HepG2 (cell line): ENCODE results near the gene CLDN3. TPM values are rescaled to one million over a fixed set of nuclear protein-coding genes. Genes with fewer than 3 reads are reported as not detected.

Experiments
- ATAC-seq: fragments of 200-7000 bp; cut with Tn5 transposase; 3 replicates; pipeline ENCODE4 v1.9.1; 2020; ENCODE audit warnings: mild to moderate bottlenecking, moderate library complexity
- BruUV-seq: library from RNA; stranded (reverse); fragments of 400-500 nt; replicated peaks from 2 replicates; lab custom pipeline; 2021; lab: Mats Ljungman, UMichigan
- CTCF ChIA-PET: fragments of 300-600 bp; formaldehyde crosslinking; extraction: SDS; loops from one replicate; lab custom pipeline; 2021; ENCODE audit warnings: low total read pairs, inconsistent platforms, low intra/inter-chr PET ratio; lab: Yijun Ruan, JAX
- POLR2A ChIA-PET: fragments of 350-600 bp; sonication (Branson Sonifier 250); formaldehyde crosslinking; loops from one replicate; lab custom pipeline; 2020; ENCODE audit warnings: antibody characterized with exemption, inconsistent platforms; lab: Yijun Ruan, JAX
- DNase-seq: peaks from one replicate; pipeline ENCODE4 v3.0.0-alpha.2; 2015; ENCODE audit warnings: low spot score
- FAIRE-seq: peaks from 3 replicates; lab custom pipeline; 2011; peaks lifted over from hg19 to GRCh38; lab: Jason Lieb, UNC
- H2AFZ ChIP-seq: one replicate; pipeline ENCODE4 v1.6.1; 2011; ENCODE audit warnings: low read length, inconsistent platforms
- H3K27ac ChIP-seq: fragments of 300-600 bp; 3 replicates; pipeline ENCODE4 v1.8.0; 2011; ENCODE audit warnings: mixed run types, mild to moderate bottlenecking, mixed read lengths, low read length, inconsistent platforms; ENCODE audit not compliant: insufficient read depth; ENCODE audit errors: extremely low read length
- H3K27me3 ChIP-seq, 2 experiments: fragments of 200-600 bp in 1 of 2; 2 replicates in 1 of 2; 3 replicates in 1 of 2; pipeline versions ENCODE4 v1.6.0 to v1.8.0; 2011; ENCODE audit warnings: low read length in 2 of 2, mild to moderate bottlenecking in 2 of 2, moderate library complexity in 2 of 2, inconsistent platforms in 1 of 2; ENCODE audit not compliant: insufficient read depth in 2 of 2, control insufficient read depth in 1 of 2
- H3K36me3 ChIP-seq, 2 experiments: fragments of 200-600 bp in 1 of 2; replicated peaks in 1 of 2; 2 replicates in 1 of 2; 3 replicates in 1 of 2; pipeline versions ENCODE4 v1.5.1 to v1.8.0; 2011; ENCODE audit warnings: low read length in 2 of 2, inconsistent platforms in 1 of 2; ENCODE audit not compliant: insufficient read depth in 2 of 2, control insufficient read depth in 1 of 2
- H3K4me1 ChIP-seq: 2 replicates; pipeline ENCODE4 v1.5.1; 2012; ENCODE audit warnings: low read length, inconsistent platforms; ENCODE audit not compliant: insufficient read depth
- H3K4me2 ChIP-seq: 2 replicates; pipeline ENCODE4 v1.6.0; 2011; ENCODE audit warnings: low read depth, low read length, inconsistent platforms
- H3K4me3 ChIP-seq, 3 experiments: fragments of 200-600 bp in 1 of 3; sonication (generic), shearing (Covaris generic) in 1 of 3; replicated peaks in 1 of 3; 2 replicates each; pipeline ENCODE4 v1.5.1; 2011 to 2016; ENCODE audit warnings: low read length in 3 of 3, inconsistent platforms in 2 of 3, low read depth in 2 of 3, mild to moderate bottlenecking in 2 of 3, control low read depth in 1 of 3, mixed read lengths in 1 of 3; ENCODE audit not compliant: insufficient read depth in 1 of 3
- H3K79me2 ChIP-seq: one replicate; pipeline ENCODE4 v1.6.1; 2011; ENCODE audit warnings: low read length, inconsistent platforms; ENCODE audit not compliant: insufficient read depth
- H3K9ac ChIP-seq: 2 replicates; pipeline ENCODE4 v1.6.0; 2011; ENCODE audit warnings: mild to moderate bottlenecking, low read depth, low read length, inconsistent platforms; ENCODE audit not compliant: insufficient read depth
- H3K9me3 ChIP-seq: 2 replicates; pipeline ENCODE4 v1.5.1; 2012; ENCODE audit warnings: mild to moderate bottlenecking, low read length
- H4K20me1 ChIP-seq: 2 replicates; pipeline ENCODE4 v1.6.0; 2011; ENCODE audit warnings: inconsistent platforms, mild to moderate bottlenecking, low read length, moderate library complexity; ENCODE audit not compliant: insufficient read depth
- ARID5B ChIP-seq: IDR thresholded peaks from 2 replicates; pipeline ENCODE4 v1.4.0; 2020; ENCODE audit warnings: mild to moderate bottlenecking, missing genetic modification reagents
- CCAR2 ChIP-seq: fragments of 200-400 bp; formaldehyde crosslinking; optimal IDR thresholded peaks from 2 replicates; pipeline ENCODE3; 2018; ENCODE audit warnings: low read depth, mild to moderate bottlenecking, low read length, moderate library complexity
- EEA1 ChIP-seq: sonication (generic); formaldehyde crosslinking; IDR thresholded peaks from 2 replicates; pipeline ENCODE4 v1.5.1; 2020; ENCODE audit warnings: mild to moderate bottlenecking, missing genetic modification reagents, borderline replicate concordance
- KLF9 ChIP-seq: IDR thresholded peaks from 2 replicates; pipeline ENCODE4 v1.6.1; 2016; ENCODE audit warnings: low read depth
- MAZ ChIP-seq, 2 experiments: sonication (generic) in 1 of 2; formaldehyde crosslinking in 1 of 2; IDR thresholded peaks; 2 replicates each; pipeline versions ENCODE4 v1.5.0 to v1.6.1; 2012 to 2020; ENCODE audit warnings: low read depth in 2 of 2, mild to moderate bottlenecking in 2 of 2, borderline replicate concordance in 1 of 2, improper control_type of control experiment in 1 of 2, low read length in 1 of 2, missing genetic modification reagents in 1 of 2, moderate library complexity in 1 of 2
- MEF2D ChIP-seq: sonication (generic); formaldehyde crosslinking; IDR thresholded peaks from 2 replicates; pipeline ENCODE4 v1.5.1; 2020; ENCODE audit warnings: mild to moderate bottlenecking, missing genetic modification reagents
- MIER3 ChIP-seq: IDR thresholded peaks from 2 replicates; pipeline ENCODE4 v1.6.1; 2016; ENCODE audit warnings: missing compliant biosample characterization, borderline replicate concordance
- ZMAT5 ChIP-seq: sonication (generic); formaldehyde crosslinking; IDR thresholded peaks from 2 replicates; pipeline ENCODE4 v1.5.0; 2020; ENCODE audit warnings: mild to moderate bottlenecking, low read depth, missing genetic modification reagents, borderline replicate concordance
- ZNF354B ChIP-seq: sonication (generic); formaldehyde crosslinking; IDR thresholded peaks from 2 replicates; pipeline ENCODE4 v1.8.0; 2022; ENCODE audit warnings: mild to moderate bottlenecking, missing genetic modification reagents
- ZNF646 ChIP-seq: sonication (generic); formaldehyde crosslinking; IDR thresholded peaks from 2 replicates; pipeline ENCODE4 v1.9.0; 2021; ENCODE audit warnings: mild to moderate bottlenecking, missing genetic modification reagents
- ZSCAN21 ChIP-seq: sonication (generic); formaldehyde crosslinking; IDR thresholded peaks from 2 replicates; pipeline ENCODE4 v1.8.0; 2022; ENCODE audit warnings: mild to moderate bottlenecking, missing genetic modification reagents, moderate library complexity, borderline replicate concordance
- WGBS: methylation state at CpG from one replicate; pipeline ENCODE4 v1.1.6; 2017; ENCODE audit warnings: low lambda C conversion rate; 5-methylcytosine and 5-hydroxymethylcytosine counted together
- in situ Hi-C: cut with HindIII; loops from 2 replicates; pipeline ENCODE4 v1.10.0; 2017; ENCODE audit warnings: low pct_unique_long_range_greater_than_20kb; ENCODE audit not compliant: extremely low pct_ligation_motif_present
- intact Hi-C: fragments of 100-400 bp; cut with micrococcal nuclease; formaldehyde crosslinking; loops from one replicate; pipeline ENCODE4 v1.10.0; 2022; ENCODE audit not compliant: unreplicated experiment
- polyA plus RNA-seq, 8 experiments: library from polyadenylated mRNA; depleted of rRNA in 3 of 8; stranded (reverse) in 7 of 8; unstranded in 1 of 8; fragments of >200 nt; fragmentation: Illumina TruSeq in 4 of 8; extraction: Trizol in 4 of 8; gene quantifications; 2 replicates each; pipeline versions ENCODE4 v1.2.1 to v1.2.3, GENCODE V29; 2011 to 2016; ENCODE audit warnings: low read depth in 4 of 8, missing spikeins in 1 of 8, mixed read lengths in 1 of 8; ENCODE audit not compliant: insufficient read depth in 1 of 8
- total RNA-seq, 5 experiments: library from RNA; depleted of rRNA; stranded (reverse); fragments of >200 nt; fragmentation: Illumina TruSeq; extraction: Trizol; gene quantifications; 2 replicates each; pipeline ENCODE4 v1.2.3, GENCODE V29; 2016; ENCODE audit warnings: low read depth in 1 of 5

Gene CLDN3
- total and polyA plus RNA-seq, 2 of the 13 experiments (the other 11 are each of a cell fraction or from before 2014, with no cell fraction given) = 0.31 to 0.51 TPM

- intact Hi-C loops = no loop called here
- no TSS peak for BruUV-seq
- H3K27ac ChIP-seq = no peak overlapping the region
- TF ChIP-seq ZMAT5 (CRISPR knock-in tag) (no peak), ARID5B (CRISPR knock-in tag) (0 out of 2 replicates have a peak, but pooled peaks have one; percentile 13), MIER3 (CRISPR knock-in tag) (no peak), ZSCAN21 (CRISPR knock-in tag) (no peak), CCAR2 (no peak), EEA1 (CRISPR knock-in tag) (no peak), KLF9 (CRISPR knock-in tag) (no peak), ZNF646 (no peak), ZNF354B (no peak), MAZ (IDR thresholded peaks at IDR 0.05; ENCODE audit: borderline replicate concordance, low read depth, low read length) (no peak), MAZ (CRISPR knock-in tag; IDR thresholded peaks at IDR 0.05; ENCODE audit: low read depth) (no peak), MEF2D (CRISPR knock-in tag) (no peak)
Observed at GRCh38 chr7:73799282-73800141, 29.4 kb upstream of the CLDN3 start.

More at GRCh38 chr7:73799282-73800141, 29.4 kb upstream of the CLDN3 start:
- Histone ChIP-seq H3K27me3 (no peaks in the 10 kb centered on the region), H3K36me3 (no peaks in the 10 kb centered on the region), H3K9ac (no peak overlapping the region), H3K79me2 (no peaks in the 10 kb centered on the region), H2AFZ (no peak overlapping the region), H3K4me1 (peaks cover 15% of the 10 kb centered on the region), H3K4me2 (no peak overlapping the region), H3K4me3 (no peak overlapping the region), H3K9me3 (no peaks in the 10 kb centered on the region), H4K20me1 (no peaks in the 10 kb centered on the region)
- 20% methylated on average over 10 of the region's 10 CpGs for WGBS
- CTCF ChIA-PET = no interaction called here
- in situ Hi-C loops = no loop called here
- DNase-seq = peak; percentile 34
- ATAC-seq = peak; percentile 25; the same call in 1 of the 3 replicates
- FAIRE-seq = no peak
- POLR2A ChIA-PET = no interaction called here
